Measurements from ENCODE around the gene BRD1.
A peak's percentile ranks its signal among the peaks of the same experiment; 100 is the strongest.
"Not testable (repeated sequence)": the region's sequence is repeated elsewhere in the genome, so short reads cannot be mapped to it uniquely, and the experiment has no call there.

Gene BRD1

DNA sequence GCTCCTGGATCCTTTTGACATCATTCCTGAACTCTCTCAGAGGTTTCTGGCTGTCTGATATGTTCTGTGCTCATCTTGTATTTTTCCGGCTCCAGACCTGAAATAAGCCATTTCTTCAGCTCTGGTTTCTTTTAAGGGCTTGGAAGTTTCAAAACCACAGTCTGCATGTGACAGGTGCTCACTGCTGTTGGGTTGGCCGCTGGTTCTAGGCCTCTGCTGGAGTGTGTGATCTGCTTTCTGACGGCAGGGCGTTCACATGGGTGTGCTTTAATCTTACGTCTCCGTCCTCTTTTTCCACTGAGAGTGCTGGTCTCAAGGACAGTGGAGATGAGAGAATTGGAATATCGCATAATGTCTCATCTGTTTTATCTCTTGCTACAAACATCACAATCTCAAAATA, 36.3 kb upstream of the BRD1 start:
- Histone ChIP-seq H3K9me3 (ENCODE audit: control insufficient read depth, low read depth, low read length) (no peaks in the 10 kb centered on the region), H3K36me3 (ENCODE audit: control insufficient read depth, low read depth, low read length) (no peaks in the 10 kb centered on the region), H3K27me3 (ENCODE audit: control insufficient read depth, insufficient read depth, low read length) (no peaks in the 10 kb centered on the region), H3K4me3 (ENCODE audit: low read length) (no peak overlapping the region), H3K9ac (ENCODE audit: low read length) (no peak overlapping the region), H3K4me1 (ENCODE audit: control insufficient read depth, low read depth, low read length) (peaks cover 8% of the 10 kb centered on the region), H3K27ac (ENCODE audit: low read length) (no peak overlapping the region)

DNA sequence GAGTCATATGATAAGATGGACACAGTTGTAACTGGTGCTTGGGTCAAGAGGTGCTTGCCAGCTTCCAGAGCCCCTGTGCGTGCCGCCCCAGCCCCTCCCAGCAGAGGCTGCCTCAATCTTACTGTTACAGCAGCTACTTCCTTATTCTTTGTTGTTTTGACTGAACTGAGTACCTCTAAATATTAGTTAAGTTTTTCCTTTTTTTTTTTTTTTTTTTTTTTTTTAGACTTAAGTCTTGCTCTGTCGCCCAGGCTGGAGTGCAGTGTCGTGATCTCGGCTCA, 34.8 kb upstream of the BRD1 start:
- Histone ChIP-seq H3K9ac (ENCODE audit: low read length) (no peak overlapping the region), H3K27ac (ENCODE audit: low read length) (no peak overlapping the region), H3K9me3 (ENCODE audit: control insufficient read depth, low read depth, low read length) (no peaks in the 10 kb centered on the region), H3K27me3 (ENCODE audit: control insufficient read depth, insufficient read depth, low read length) (no peaks in the 10 kb centered on the region), H3K36me3 (ENCODE audit: control insufficient read depth, low read depth, low read length) (no peaks in the 10 kb centered on the region), H3K4me1 (ENCODE audit: control insufficient read depth, low read depth, low read length) (peaks cover 8% of the 10 kb centered on the region), H3K4me3 (ENCODE audit: low read length) (no peak overlapping the region)

DNA sequence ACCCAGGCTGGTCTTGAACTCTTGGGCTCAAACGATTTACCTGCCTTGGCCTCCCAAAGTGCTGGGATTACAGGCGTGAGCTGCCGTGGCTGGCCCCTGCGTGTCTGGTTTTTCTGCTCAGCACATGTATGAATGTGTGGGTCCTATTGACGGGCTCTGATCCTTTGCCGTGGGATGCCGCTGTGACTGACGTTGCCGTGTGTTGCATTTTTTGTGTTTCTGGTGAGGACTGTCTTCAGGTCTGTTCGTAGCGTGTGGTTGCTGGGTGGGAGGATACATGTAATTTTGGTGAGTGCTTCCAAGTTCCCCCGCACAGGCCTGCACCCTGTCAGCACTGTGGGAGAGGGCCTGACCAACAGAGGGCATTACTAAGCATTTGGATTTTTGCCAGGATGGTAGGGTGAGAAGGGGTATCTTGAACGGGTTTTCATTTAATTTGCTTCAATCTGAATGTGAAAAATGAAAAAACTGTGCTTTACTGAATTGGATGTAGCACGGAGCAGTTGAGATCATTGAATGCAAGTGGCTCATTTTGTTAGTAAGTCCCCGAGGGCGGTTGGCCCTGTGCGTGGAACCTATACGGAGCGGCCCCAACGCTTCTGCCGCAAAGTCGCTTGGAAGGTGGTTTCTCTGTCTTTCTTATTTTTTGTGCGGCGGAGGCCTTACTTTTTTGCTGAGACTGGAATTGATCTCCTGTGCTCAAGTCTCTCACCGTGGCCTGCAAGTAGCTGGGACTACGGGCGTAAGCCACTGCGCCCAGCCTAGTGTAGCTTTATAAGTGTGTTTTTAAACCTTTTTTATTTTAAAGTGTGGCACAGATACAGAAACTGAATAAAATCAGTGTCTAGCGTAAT, 34.2 kb upstream of the BRD1 start:
- H3K9me3 ChIP-seq (ENCODE audit: control insufficient read depth, low read depth, low read length): no peaks in the 10 kb centered on the region
- peaks cover 5% of the 10 kb centered on the region for H3K4me1 ChIP-seq (ENCODE audit: control insufficient read depth, low read depth, low read length)
- H3K9ac ChIP-seq (ENCODE audit: low read length): no peak overlapping the region
- no peaks in the 10 kb centered on the region for H3K36me3 ChIP-seq (ENCODE audit: control insufficient read depth, low read depth, low read length)
- H3K27me3 ChIP-seq (ENCODE audit: control insufficient read depth, insufficient read depth, low read length): no peaks in the 10 kb centered on the region
- H3K27ac ChIP-seq (ENCODE audit: low read length): no peak overlapping the region
- H3K4me3 ChIP-seq (ENCODE audit: low read length): no peak overlapping the region

DNA sequence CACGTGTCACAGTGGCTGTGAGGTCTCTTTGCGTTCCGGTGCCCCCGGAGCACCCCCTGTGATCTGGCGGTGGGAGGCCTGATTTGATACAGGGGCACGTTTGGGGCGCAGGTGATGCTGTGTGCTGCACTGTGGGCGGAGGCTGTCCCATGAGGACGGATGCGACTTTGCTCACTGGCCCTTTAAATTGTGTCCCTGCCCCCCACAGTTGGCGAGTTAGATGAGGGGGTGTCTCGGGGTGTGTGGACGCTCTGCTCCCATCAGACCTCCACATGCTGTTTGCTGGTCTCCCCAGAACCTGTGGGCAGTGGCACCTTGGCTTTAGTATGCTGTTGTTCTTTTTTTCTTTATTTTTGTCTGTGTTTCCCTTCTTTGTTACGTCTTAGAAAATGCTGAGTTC, 31.2 kb upstream of the BRD1 start:
- Histone ChIP-seq H3K4me3 (ENCODE audit: low read length) (no peak overlapping the region), H3K9ac (ENCODE audit: low read length) (no peak overlapping the region), H3K27ac (ENCODE audit: low read length) (no peak overlapping the region), H3K36me3 (ENCODE audit: control insufficient read depth, low read depth, low read length) (no peaks in the 10 kb centered on the region), H3K4me1 (ENCODE audit: control insufficient read depth, low read depth, low read length) (peaks cover 11% of the 10 kb centered on the region), H3K9me3 (ENCODE audit: control insufficient read depth, low read depth, low read length) (no peaks in the 10 kb centered on the region), H3K27me3 (ENCODE audit: control insufficient read depth, insufficient read depth, low read length) (no peaks in the 10 kb centered on the region)

DNA sequence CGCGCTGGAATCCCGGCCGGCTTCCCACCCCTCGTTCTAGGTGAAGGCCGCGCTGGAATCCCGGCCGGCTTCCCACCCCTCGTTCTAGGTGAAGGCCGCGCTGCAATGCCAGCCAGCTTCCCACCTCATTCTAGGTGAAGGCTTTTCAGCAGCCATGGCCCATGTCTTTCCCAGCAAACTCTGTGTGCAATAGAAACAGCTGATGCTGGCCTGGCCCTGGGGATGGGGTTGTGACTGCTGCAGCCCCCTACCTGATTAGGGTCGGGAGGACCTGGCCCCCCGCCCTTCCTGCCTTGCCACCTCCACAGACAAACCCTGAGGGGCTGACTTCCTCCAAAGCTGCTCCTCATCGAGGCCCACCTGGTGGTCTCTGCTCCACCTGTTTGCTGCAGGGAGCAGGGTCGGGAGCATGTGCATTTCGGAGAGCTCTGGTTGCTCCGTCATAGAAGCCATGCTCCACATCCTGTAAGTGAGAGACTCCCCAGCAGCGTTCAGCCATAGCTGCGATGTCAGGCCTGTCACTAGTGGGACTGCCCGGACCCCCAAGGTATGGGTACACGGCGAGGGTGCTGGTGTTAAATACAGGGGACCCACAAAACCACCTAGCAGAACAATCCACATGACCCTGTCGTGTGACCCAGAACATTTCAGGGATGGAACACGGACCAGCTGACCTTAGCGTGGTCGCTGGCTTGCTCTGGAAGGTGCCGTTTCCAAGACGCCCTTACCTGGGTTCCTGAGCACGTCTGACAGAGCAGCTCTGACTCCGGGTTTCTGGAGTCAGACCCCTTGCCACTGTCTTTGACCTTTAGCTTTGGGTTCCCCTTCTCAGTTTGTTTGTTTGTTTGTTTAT, 29.3 kb upstream of the BRD1 start:
- H3K36me3 ChIP-seq (ENCODE audit: control insufficient read depth, low read depth, low read length): no peaks in the 10 kb centered on the region
- H3K27ac ChIP-seq (ENCODE audit: low read length): no peak overlapping the region
- H3K9me3 ChIP-seq (ENCODE audit: control insufficient read depth, low read depth, low read length): no peaks in the 10 kb centered on the region
- no peak overlapping the region for H3K4me3 ChIP-seq (ENCODE audit: low read length)
- H3K27me3 ChIP-seq (ENCODE audit: control insufficient read depth, insufficient read depth, low read length): peaks cover 11% of the 10 kb centered on the region
- no peak overlapping the region for H3K9ac ChIP-seq (ENCODE audit: low read length)
- peaks cover 11% of the 10 kb centered on the region for H3K4me1 ChIP-seq (ENCODE audit: control insufficient read depth, low read depth, low read length)

DNA sequence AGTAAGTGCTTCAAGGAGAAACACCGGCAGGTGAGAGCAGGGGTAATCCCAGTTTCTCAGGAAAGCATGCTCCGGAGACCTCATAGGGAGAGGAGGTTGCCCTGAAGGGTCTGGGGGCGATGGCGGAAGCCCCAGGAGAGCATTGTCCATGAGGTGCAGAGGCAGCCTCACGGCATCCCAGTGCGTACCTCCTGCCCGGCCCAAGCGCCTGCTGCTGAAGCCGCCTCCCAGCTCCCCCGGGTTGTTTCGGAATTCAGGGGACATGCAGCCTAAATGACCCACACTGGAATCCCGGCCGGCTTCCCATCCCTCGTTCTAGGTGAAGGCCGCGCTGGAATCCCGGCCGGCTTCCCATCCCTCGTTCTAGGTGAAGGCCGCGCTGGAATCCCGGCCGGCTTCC, 28.7 kb upstream of the BRD1 start:
- Histone ChIP-seq H3K27ac (ENCODE audit: low read length) (no peak overlapping the region), H3K27me3 (ENCODE audit: control insufficient read depth, insufficient read depth, low read length) (peaks cover 18% of the 10 kb centered on the region), H3K9me3 (ENCODE audit: control insufficient read depth, low read depth, low read length) (no peaks in the 10 kb centered on the region), H3K9ac (ENCODE audit: low read length) (no peak overlapping the region), H3K4me3 (ENCODE audit: low read length) (no peak overlapping the region), H3K4me1 (ENCODE audit: control insufficient read depth, low read depth, low read length) (peaks cover 11% of the 10 kb centered on the region), H3K36me3 (ENCODE audit: control insufficient read depth, low read depth, low read length) (no peaks in the 10 kb centered on the region)

DNA sequence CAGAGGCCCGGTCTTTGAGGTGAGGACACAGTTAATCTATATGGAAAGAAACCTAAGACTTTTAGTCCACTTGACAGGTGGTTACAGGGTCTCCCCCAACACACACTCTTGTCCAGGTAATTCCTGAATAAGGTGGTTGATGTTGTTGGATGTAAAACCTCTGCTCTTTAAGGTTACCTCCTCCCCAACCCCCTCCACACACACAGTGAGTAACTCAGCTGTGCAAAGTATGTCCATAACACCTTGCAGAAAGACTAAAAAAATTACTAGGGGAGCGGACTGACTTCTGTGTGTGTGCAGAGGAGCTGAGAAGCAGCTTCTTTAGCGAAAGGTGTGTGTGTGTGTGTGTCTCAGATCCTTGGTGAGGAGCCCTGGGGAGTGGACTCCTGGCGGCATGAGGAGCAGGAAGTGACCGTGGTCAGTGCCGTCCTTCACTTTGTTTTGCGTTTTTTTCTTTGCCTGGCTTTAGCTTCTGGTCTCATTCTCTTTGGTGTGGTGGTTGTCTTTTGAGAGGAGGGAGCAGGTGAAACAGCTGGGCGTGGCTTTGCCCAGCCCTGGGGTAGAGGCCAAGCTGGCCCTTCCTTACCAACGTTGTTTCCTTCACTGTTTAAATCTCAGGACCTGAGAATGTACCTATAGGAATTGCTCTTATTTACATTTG, 27.7 kb upstream of the BRD1 start:
- Histone ChIP-seq H3K9me3 (ENCODE audit: control insufficient read depth, low read depth, low read length) (no peaks in the 10 kb centered on the region), H3K36me3 (ENCODE audit: control insufficient read depth, low read depth, low read length) (no peaks in the 10 kb centered on the region), H3K4me1 (ENCODE audit: control insufficient read depth, low read depth, low read length) (peaks cover 11% of the 10 kb centered on the region), H3K27me3 (ENCODE audit: control insufficient read depth, insufficient read depth, low read length) (peaks cover 27% of the 10 kb centered on the region), H3K9ac (ENCODE audit: low read length) (no peak overlapping the region), H3K4me3 (ENCODE audit: low read length) (peak overlapping the region; percentile 90), H3K27ac (ENCODE audit: low read length) (no peak overlapping the region)

DNA sequence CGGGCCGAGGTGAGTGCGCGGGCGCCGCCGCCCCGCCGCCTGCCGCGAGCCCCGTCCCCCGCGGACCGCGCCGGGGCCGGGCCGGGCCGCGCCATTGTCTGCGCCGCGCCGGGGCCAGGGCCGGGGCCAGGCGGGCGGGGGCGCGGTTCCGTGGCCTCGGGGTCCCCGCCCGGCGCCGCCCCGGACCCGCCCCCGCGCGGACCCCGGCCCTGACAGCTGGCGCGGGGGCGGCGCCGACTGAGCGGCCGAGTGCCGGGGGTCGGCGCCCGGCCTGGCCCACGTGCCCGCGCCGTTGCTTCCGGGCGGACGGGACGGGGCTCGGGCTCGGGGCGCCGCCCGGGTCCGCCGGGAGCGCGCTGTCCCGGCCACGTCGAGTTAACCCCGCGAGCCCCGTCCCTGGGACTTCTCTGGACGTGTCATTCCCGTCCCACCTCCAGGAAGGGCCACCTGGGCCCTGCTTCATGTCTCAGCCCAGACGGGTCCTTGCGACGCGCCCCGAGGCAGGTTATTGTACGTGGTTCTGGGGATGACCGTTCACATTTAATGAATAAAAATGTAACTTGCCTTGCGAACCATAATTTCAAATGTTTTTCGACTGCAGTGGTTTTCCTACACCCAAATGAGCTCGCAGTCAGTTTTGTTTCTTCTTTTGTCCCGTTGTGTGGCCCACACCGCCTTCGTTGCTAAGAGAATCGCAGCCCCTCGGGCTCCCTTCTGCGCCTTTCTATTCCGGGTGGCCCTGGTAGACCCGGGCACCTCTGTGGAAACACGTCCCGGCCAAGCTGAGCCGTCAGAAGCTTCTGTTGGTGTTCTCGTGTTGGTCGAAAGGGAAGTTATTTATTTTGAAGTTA, 26.5 kb upstream of the BRD1 start:
- no peaks in the 10 kb centered on the region for H3K9me3 ChIP-seq (ENCODE audit: control insufficient read depth, low read depth, low read length)
- peak overlapping the region; percentile 74 for H3K9ac ChIP-seq (ENCODE audit: low read length)
- no peaks in the 10 kb centered on the region for H3K36me3 ChIP-seq (ENCODE audit: control insufficient read depth, low read depth, low read length)
- H3K4me3 ChIP-seq (ENCODE audit: low read length): peak overlapping the region; percentile 90
- peaks cover 39% of the 10 kb centered on the region for H3K27me3 ChIP-seq (ENCODE audit: control insufficient read depth, insufficient read depth, low read length)
- H3K4me1 ChIP-seq (ENCODE audit: control insufficient read depth, low read depth, low read length): peaks cover 11% of the 10 kb centered on the region
- no peak overlapping the region for H3K27ac ChIP-seq (ENCODE audit: low read length)

DNA sequence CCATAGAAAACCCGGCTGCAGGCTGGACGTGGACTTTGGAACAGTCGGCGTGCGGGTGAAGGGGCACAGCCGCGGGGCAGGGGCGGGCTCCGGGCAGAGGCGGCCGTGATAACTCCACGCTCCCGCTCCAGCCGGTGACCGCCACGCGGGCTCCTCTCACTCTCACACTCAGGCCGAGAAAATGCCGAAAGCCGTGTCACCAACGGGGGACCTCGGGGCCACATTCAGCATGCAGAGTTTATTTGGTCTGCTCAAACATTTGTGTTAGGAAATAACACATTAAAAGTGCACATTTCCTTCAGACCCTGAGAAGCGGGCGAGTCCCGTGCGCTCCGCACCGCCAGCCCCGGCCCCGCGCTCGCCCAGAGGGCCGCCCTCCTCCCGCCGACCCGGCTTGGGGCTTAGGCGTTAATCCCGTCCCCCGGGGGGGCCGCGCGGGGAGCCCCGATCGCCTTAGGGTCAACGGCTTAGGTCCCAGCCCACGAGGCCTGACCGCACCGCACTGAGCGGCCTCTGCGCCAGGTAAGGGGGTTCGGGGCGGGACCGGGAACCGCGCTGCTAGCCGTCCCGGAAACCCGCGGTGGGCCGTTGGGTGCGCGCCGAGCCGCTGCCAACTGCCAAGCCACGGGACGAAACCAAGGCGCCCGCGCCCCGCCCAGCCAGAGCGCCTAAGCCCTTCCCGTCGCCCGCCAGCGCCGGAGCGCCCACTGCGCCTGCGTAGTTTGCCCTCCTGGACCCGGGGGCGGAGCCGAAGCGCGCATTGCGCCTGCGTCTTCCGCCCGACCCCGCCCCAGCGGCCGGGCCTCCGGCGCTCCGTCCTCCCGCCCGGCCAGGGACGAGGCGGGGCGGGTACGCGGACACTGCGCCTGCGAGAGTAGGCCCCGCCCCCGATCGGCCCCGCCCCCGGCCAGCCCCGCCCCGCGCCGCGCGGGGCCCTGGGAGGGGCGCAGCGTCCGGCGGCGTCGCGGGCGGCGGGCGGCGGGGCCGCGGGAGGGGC, 25.5 kb upstream of the BRD1 start, which contains the start of gene ZBED4:
Gene ZBED4, plus strand, starts transcription at position 947 of the 997 bp plus-strand sequence. CDS start 29,819 bp downstream, outside the sequence.
- no peaks in the 10 kb centered on the region for H3K36me3 ChIP-seq (ENCODE audit: control insufficient read depth, low read depth, low read length)
- H3K4me1 ChIP-seq (ENCODE audit: control insufficient read depth, low read depth, low read length): peaks cover 11% of the 10 kb centered on the region
- H3K9me3 ChIP-seq (ENCODE audit: control insufficient read depth, low read depth, low read length): no peaks in the 10 kb centered on the region
- peak within 1 kb of the TSS; percentile 74 for H3K9ac ChIP-seq (ENCODE audit: low read length)
- H3K4me3 ChIP-seq (ENCODE audit: low read length): peak within 1 kb of the TSS; percentile 90
- H3K27me3 ChIP-seq (ENCODE audit: control insufficient read depth, insufficient read depth, low read length): peaks cover 49% of the 10 kb centered on the region
- no peak within 1 kb of the TSS for H3K27ac ChIP-seq (ENCODE audit: low read length)

DNA sequence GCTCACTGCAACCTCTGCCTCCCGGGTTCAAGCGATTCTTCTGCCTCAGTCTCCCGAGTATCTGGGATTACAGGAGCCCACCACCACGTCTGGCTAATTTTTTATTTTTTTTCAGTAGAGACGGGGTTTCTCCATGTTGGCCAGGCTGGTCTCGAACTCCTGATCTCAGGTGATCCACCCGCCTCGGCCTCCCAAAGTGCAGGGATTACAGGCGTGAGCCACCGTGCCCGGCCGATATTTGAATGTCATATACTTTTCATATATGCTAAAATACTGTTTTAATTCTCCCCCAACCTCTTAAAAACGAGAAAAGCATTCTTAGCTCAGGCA, 24.9 kb upstream of the BRD1 start:
- H3K27me3 ChIP-seq (ENCODE audit: control insufficient read depth, insufficient read depth, low read length): peaks cover 56% of the 10 kb centered on the region
- peak overlapping the region; percentile 63 for H3K4me3 ChIP-seq (ENCODE audit: low read length)
- peaks cover 11% of the 10 kb centered on the region for H3K4me1 ChIP-seq (ENCODE audit: control insufficient read depth, low read depth, low read length)
- not testable (repeated sequence) for H3K9me3 ChIP-seq (ENCODE audit: control insufficient read depth, low read depth, low read length); H3K27ac ChIP-seq (ENCODE audit: low read length); H3K9ac ChIP-seq (ENCODE audit: low read length); H3K36me3 ChIP-seq (ENCODE audit: control insufficient read depth, low read depth, low read length)
